ENCODE measurements around the gene CHST15.

GRCh38 chr10:124047427-124048152, 45.8 kb downstream of the CHST15 start:
- TF ChIP-seq CTCF (IDR thresholded peaks at IDR 0.05; ENCODE audit: low read depth, low read length, poor library complexity, severe bottlenecking), result no peak
- TF ChIP-seq EZH2phosphoT487 (IDR thresholded peaks at IDR 0.05; ENCODE audit: borderline replicate concordance, low read length), result no peak
